Fibroblast of villous mesenchyme (primary cell): Measurements from ENCODE around the gene EVL. TPM values are rescaled to one million over a fixed set of nuclear protein-coding genes. Genes with fewer than 3 reads are reported as not detected.
A peak's percentile ranks its signal among the peaks of the same experiment; 100 is the strongest.

Experiments used
- DNase-seq: peaks from one replicate; pipeline ENCODE4 v3.0.0-alpha.2; 2010; ENCODE audit warnings: low read depth
- H3K4me3 ChIP-seq: 2 replicates; pipeline ENCODE4 v1.5.1; 2011; ENCODE audit warnings: low read depth, mild to moderate bottlenecking, low read length
- CTCF ChIP-seq: IDR thresholded peaks from 2 replicates; pipeline ENCODE4 v1.5.1; 2012; ENCODE audit warnings: low read depth, mild to moderate bottlenecking, low read length; ENCODE audit not compliant: insufficient read depth
- total RNA-seq: library from RNA; depleted of rRNA; stranded (reverse); fragments of >200 nt; gene quantifications from 2 replicates; pipeline ENCODE4 v1.2.3, GENCODE V29; 2012

EVL gene
- total RNA-seq, 1 donor, result 5.2 TPM

DNA sequence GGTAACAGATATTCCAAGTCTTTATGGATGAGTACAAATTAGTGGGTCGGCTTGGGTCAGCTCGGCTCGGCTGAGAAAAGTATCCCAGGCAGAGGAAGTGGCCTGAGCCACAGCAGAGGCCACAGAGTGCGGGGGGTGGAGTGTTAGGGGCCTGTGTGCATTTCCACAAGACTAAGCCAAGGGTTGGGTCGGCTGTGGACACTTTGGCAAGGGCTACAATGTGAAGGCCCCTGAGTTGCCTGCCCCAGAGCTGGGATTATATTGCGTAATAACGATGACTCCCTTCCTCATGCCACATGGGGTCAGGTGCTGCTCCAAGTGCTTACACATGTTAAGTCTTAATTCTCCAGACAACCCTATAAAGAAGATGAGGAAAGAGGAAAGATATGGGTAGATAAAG lies 11.4 kb downstream of the EVL start:
- TF ChIP-seq CTCF, result no peak
- peak; percentile 99 for DNase-seq
- H3K4me3 ChIP-seq, result no peak overlapping the region

GRCh38 chr14:100077441-100077840 lies 12.2 kb downstream of the EVL start:
- DNase-seq, result no peak
- no peak for TF ChIP-seq CTCF
- no peak overlapping the region for H3K4me3 ChIP-seq

DNA sequence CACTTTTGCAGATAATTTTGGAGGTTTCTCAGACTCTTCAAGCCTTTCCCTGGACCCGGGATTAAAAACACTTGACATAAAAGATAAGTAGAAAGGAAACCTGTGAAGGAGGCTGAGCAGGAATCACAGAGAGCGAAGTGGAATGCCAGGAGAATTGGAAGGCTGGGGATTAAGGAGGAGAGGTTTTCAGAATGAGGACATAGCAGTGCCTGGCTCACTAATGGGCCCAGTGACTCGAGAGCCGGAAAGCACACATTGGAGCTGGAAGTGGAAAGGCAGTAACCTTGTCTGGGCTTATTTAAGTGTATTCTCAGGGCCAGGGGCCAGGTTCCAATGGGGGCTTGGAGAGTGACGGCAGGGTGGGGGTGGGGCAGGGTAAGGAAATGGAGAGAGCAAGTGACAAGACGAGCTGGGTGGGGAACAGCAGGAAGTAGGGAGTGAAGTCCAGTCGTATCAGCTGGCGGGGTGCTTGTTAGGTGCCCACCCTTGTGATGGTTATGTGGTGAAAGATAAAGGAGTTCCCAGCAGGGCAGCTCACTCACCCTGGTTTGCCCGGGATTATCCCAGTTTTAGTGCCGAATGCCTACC lies 13.1 kb downstream of the EVL start:
- H3K4me3 ChIP-seq, result no peak overlapping the region
- no peak for TF ChIP-seq CTCF

GRCh38 chr14:100078997-100079725 lies 13.9 kb downstream of the EVL start:
- no peak for TF ChIP-seq CTCF
- DNase-seq, result peak; percentile 85
- H3K4me3 ChIP-seq, result no peak overlapping the region

More for the DNA sequence above, 13.1 kb downstream of the EVL start:
- peak; percentile 43 for DNase-seq

DNA sequence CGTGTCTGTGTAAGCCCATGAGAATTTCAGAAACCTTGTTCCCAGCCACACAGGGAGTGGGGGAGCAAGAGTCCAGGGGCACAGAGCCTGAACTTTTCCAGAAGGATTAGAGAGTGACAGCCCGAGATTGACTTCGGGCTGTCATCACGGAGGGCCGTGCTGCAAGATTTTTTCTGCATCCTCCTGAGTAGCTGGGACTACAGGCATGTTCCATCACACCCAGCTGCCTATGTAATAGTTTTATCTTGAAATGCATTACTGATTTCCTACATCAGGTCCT lies 14.4 kb downstream of the EVL start:
- no peak for TF ChIP-seq CTCF
- no peak for DNase-seq
- no peak overlapping the region for H3K4me3 ChIP-seq

DNA sequence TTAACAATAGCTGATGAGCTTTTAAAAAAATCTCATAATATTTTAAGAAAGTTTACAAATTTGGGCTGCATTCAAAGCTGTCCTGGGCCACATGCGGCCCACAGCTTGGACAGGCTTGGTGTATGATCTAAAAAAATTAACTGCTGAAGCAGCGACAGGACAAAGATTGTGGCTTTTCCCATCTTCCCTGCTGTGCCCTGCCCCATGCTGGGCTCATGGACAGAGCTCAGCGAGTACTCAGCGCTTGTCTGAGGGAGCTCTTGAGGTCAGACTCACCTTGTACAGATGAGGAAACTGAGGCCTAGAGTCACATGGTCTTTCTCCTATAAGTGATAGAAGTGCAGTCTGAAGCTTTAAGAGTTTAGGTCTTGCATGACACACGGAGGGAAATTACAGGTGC lies 15.0 kb downstream of the EVL start:
- TF ChIP-seq CTCF, result no peak
- H3K4me3 ChIP-seq, result no peak overlapping the region
- no peak for DNase-seq

DNA sequence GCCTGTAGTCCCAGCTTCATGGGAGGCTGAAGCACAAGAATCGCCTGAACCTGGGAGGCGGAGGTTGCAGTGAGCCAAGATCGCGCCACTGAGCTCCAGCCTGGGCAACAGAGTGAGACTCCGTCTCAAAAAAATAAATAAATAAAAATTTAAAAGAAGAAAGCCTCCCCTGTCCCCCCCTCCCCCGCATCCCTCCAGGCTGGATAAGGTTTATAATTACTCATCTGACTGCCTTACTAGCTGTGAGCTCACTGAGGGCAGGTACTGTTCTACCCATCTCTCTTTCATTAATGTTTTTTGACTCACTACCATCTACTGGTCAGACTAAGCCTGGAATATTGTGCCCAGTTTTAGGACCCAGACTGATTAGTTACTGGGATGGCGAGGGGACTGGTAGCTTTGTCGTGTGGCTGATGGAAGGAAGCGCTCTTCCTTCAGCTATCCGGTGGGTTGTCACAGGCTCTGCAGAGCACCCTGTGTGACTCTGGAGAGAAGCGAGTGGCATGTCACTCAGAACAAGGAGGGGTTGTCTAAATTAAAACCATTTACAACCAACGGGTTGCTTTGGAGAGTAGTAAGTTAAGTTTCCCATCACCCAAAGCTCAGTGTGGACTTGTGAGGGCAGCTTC lies 16.9 kb downstream of the EVL start:
- DNase-seq, result no peak
- no peak for TF ChIP-seq CTCF
- no peak overlapping the region for H3K4me3 ChIP-seq
